Trophoblast cell (in vitro differentiated cells and primary cell): ENCODE results near the gene POU6F2.

Experiments used
- DNase-seq, 2 donors: peaks; one replicate each; pipeline ENCODE4 v3.0.0-alpha.2; 2016
- H2AFZ ChIP-seq: 2 replicates; pipeline ENCODE4 v1.6.1; 2013; ENCODE audit warnings: low read length, moderate library complexity, mild to moderate bottlenecking; ENCODE audit not compliant: insufficient read depth, poor library complexity
- H2AK5ac ChIP-seq: 2 replicates; pipeline ENCODE4 v1.6.1; 2013; ENCODE audit warnings: mild to moderate bottlenecking, low read length
- H2BK120ac ChIP-seq: 2 replicates; pipeline ENCODE4 v1.6.1; 2013; ENCODE audit warnings: low read length, mild to moderate bottlenecking, moderate library complexity; ENCODE audit not compliant: insufficient read depth, poor library complexity
- H2BK12ac ChIP-seq: 2 replicates; pipeline ENCODE4 v1.6.1; 2013; ENCODE audit warnings: mild to moderate bottlenecking, low read length, moderate library complexity
- H2BK5ac ChIP-seq: 2 replicates; pipeline ENCODE4 v1.6.1; 2013; ENCODE audit warnings: low read length, low read depth, moderate library complexity, mild to moderate bottlenecking; ENCODE audit not compliant: poor library complexity
- H3K14ac ChIP-seq: 2 replicates; pipeline ENCODE4 v1.6.1; 2013; ENCODE audit warnings: mild to moderate bottlenecking, low read length
- H3K18ac ChIP-seq: 2 replicates; pipeline ENCODE4 v1.6.1; 2013; ENCODE audit warnings: mild to moderate bottlenecking, low read length
- H3K23ac ChIP-seq: 2 replicates; pipeline ENCODE4 v1.6.1; 2013; ENCODE audit warnings: low read length
- H3K27ac ChIP-seq: 2 replicates; pipeline ENCODE4 v1.5.1; 2013; ENCODE audit warnings: low read depth, mild to moderate bottlenecking, inconsistent platforms, low read length, moderate library complexity
- H3K27me3 ChIP-seq: 2 replicates; pipeline ENCODE4 v1.6.1; 2013; ENCODE audit warnings: inconsistent platforms, mild to moderate bottlenecking, low read length, moderate library complexity; ENCODE audit not compliant: insufficient read depth
- H3K36me3 ChIP-seq, 2 experiments: 1 replicate in 1 of 2; 2 replicates in 1 of 2; pipeline ENCODE4 v1.6.1; 2013; ENCODE audit warnings: low read length in 2 of 2, mild to moderate bottlenecking in 2 of 2, moderate library complexity in 1 of 2; ENCODE audit not compliant: insufficient read depth in 2 of 2, control insufficient read depth in 1 of 2
- H3K4ac ChIP-seq: 2 replicates; pipeline ENCODE4 v1.6.1; 2013; ENCODE audit warnings: low read depth, mild to moderate bottlenecking, low read length, moderate library complexity
- H3K4me1 ChIP-seq, 2 experiments: 1 replicate in 1 of 2; 2 replicates in 1 of 2; pipeline ENCODE4 v1.6.1; 2013; ENCODE audit warnings: low read length in 2 of 2, mild to moderate bottlenecking in 2 of 2, moderate library complexity in 1 of 2; ENCODE audit not compliant: insufficient read depth in 2 of 2, control insufficient read depth in 1 of 2
- H3K4me2 ChIP-seq: 2 replicates; pipeline ENCODE4 v1.6.1; 2013; ENCODE audit warnings: inconsistent platforms, mild to moderate bottlenecking, low read length, moderate library complexity
- H3K4me3 ChIP-seq: 2 replicates; pipeline ENCODE4 v1.5.1; 2013; ENCODE audit warnings: mild to moderate bottlenecking, low read depth, low read length, inconsistent platforms
- H3K79me1 ChIP-seq: one replicate; pipeline ENCODE4 v1.6.1; 2013; ENCODE audit warnings: low read length
- H3K79me2 ChIP-seq: 2 replicates; pipeline ENCODE4 v1.6.1; 2013; ENCODE audit warnings: low read length, mild to moderate bottlenecking; ENCODE audit not compliant: control insufficient read depth, insufficient read depth, poor library complexity
- H3K9ac ChIP-seq: 2 replicates; pipeline ENCODE4 v1.6.1; 2013; ENCODE audit warnings: mild to moderate bottlenecking, low read length
- H3K9me3 ChIP-seq: 2 replicates; pipeline ENCODE4 v1.6.1; 2013; ENCODE audit warnings: low read depth, mild to moderate bottlenecking, control low read depth, inconsistent platforms, low read length; ENCODE audit not compliant: insufficient read depth
- H4K12ac ChIP-seq: 2 replicates; pipeline ENCODE4 v1.6.1; 2013; ENCODE audit warnings: low read depth, mild to moderate bottlenecking, low read length, moderate library complexity
- H4K8ac ChIP-seq: 2 replicates; pipeline ENCODE4 v1.6.1; 2013; ENCODE audit warnings: low read depth, mild to moderate bottlenecking, low read length, moderate library complexity
- H4K91ac ChIP-seq: one replicate; pipeline ENCODE4 v1.6.1; 2013; ENCODE audit warnings: low read depth, mild to moderate bottlenecking, low read length, moderate library complexity
- WGBS: extraction: QIAGEN DNeasy Blood & Tissue Kit; methylation state at CpG from one replicate; pipeline ENCODE4 v1.1.7; 2013; ENCODE audit warnings: missing lambda C conversion rate; ENCODE audit not compliant: insufficient read length, insufficient coverage; ENCODE audit errors: extremely low coverage; 5-methylcytosine and 5-hydroxymethylcytosine counted together

The POU6F2 gene

GRCh38 chr7:39332142-39332541, 354.4 kb downstream of the POU6F2 start:
- H3K27me3 ChIP-seq: no peaks in the 10 kb centered on the region
- H4K91ac ChIP-seq: no peak overlapping the region
- H2AFZ ChIP-seq: no peak overlapping the region
- H3K4ac ChIP-seq: no peak overlapping the region
- no peak overlapping the region for H3K4me3 ChIP-seq
- H3K27ac ChIP-seq: no peak overlapping the region
- H3K79me2 ChIP-seq: no peaks in the 10 kb centered on the region
- no peaks in the 10 kb centered on the region for H3K9me3 ChIP-seq
- no peak overlapping the region for H2AK5ac ChIP-seq
- H2BK5ac ChIP-seq: no peak overlapping the region
- no peak overlapping the region for H3K14ac ChIP-seq
- no peak overlapping the region for H4K8ac ChIP-seq
- no CpG with 5 or more reads among the region's 2 CpGs for WGBS
- H3K23ac ChIP-seq: no peak overlapping the region
- H3K36me3 ChIP-seq: no peaks in the 10 kb centered on the region
- H3K4me1 ChIP-seq: no peaks in the 10 kb centered on the region
- no peak overlapping the region for H2BK12ac ChIP-seq
- H4K12ac ChIP-seq: no peak overlapping the region
- H2BK120ac ChIP-seq: no peak overlapping the region
- DNase-seq: no peak
- H3K4me2 ChIP-seq: no peak overlapping the region
- no peaks in the 10 kb centered on the region for H3K79me1 ChIP-seq
- no peak overlapping the region for H3K18ac ChIP-seq
- H3K9ac ChIP-seq: no peak overlapping the region

GRCh38 chr7:39333701-39334100, 356.0 kb downstream of the POU6F2 start:
- Histone ChIP-seq H3K18ac (no peak overlapping the region), H4K91ac (no peak overlapping the region), H2BK120ac (no peak overlapping the region), H3K4me3 (no peak overlapping the region), H2AFZ (no peak overlapping the region), H4K12ac (no peak overlapping the region), H3K23ac (no peak overlapping the region), H4K8ac (no peak overlapping the region), H3K4ac (no peak overlapping the region), H3K27me3 (no peaks in the 10 kb centered on the region), H2AK5ac (no peak overlapping the region), H3K4me1 (no peaks in the 10 kb centered on the region), H3K79me1 (no peaks in the 10 kb centered on the region), H3K79me2 (no peaks in the 10 kb centered on the region), H3K36me3 (no peaks in the 10 kb centered on the region), H3K14ac (no peak overlapping the region), H3K27ac (no peak overlapping the region), H3K4me2 (no peak overlapping the region), H3K9me3 (no peaks in the 10 kb centered on the region), H2BK12ac (no peak overlapping the region), H3K9ac (no peak overlapping the region), H2BK5ac (no peak overlapping the region)
- WGBS: no CpG with 5 or more reads among the region's 1 CpG
- DNase-seq: no peak

GRCh38 chr7:39336442-39336841, 358.7 kb downstream of the POU6F2 start:
- H3K4me3 ChIP-seq: no peak overlapping the region
- H3K4me2 ChIP-seq: no peak overlapping the region
- H3K79me1 ChIP-seq: no peaks in the 10 kb centered on the region
- no peak overlapping the region for H2BK5ac ChIP-seq
- no peak overlapping the region for H2BK12ac ChIP-seq
- H3K9ac ChIP-seq: no peak overlapping the region
- no peaks in the 10 kb centered on the region for H3K27me3 ChIP-seq
- no peak overlapping the region for H3K27ac ChIP-seq
- no peak for DNase-seq
- H4K12ac ChIP-seq: no peak overlapping the region
- no peak overlapping the region for H4K91ac ChIP-seq
- no peak overlapping the region for H3K18ac ChIP-seq
- H2AK5ac ChIP-seq: no peak overlapping the region
- H4K8ac ChIP-seq: no peak overlapping the region
- no peak overlapping the region for H2BK120ac ChIP-seq
- no peaks in the 10 kb centered on the region for H3K9me3 ChIP-seq
- H3K4ac ChIP-seq: no peak overlapping the region
- no peak overlapping the region for H2AFZ ChIP-seq
- H3K79me2 ChIP-seq: no peaks in the 10 kb centered on the region
- no peaks in the 10 kb centered on the region for H3K4me1 ChIP-seq
- H3K36me3 ChIP-seq: no peaks in the 10 kb centered on the region
- no CpG with 5 or more reads among the region's 2 CpGs for WGBS
- no peak overlapping the region for H3K23ac ChIP-seq
- H3K14ac ChIP-seq: no peak overlapping the region

GRCh38 chr7:39338716-39339115, 361.0 kb downstream of the POU6F2 start:
- WGBS: no CpG with 5 or more reads among the region's 2 CpGs
- Histone ChIP-seq H3K4me1 (no peaks in the 10 kb centered on the region), H3K14ac (no peak overlapping the region), H3K9me3 (no peaks in the 10 kb centered on the region), H3K4me2 (no peak overlapping the region), H3K27me3 (no peaks in the 10 kb centered on the region), H4K91ac (no peak overlapping the region), H3K27ac (no peak overlapping the region), H3K36me3 (no peaks in the 10 kb centered on the region), H3K4me3 (no peak overlapping the region), H4K8ac (no peak overlapping the region), H2BK5ac (no peak overlapping the region), H2BK12ac (no peak overlapping the region), H3K4ac (no peak overlapping the region), H4K12ac (no peak overlapping the region), H3K79me1 (no peaks in the 10 kb centered on the region), H3K9ac (no peak overlapping the region), H2AFZ (no peak overlapping the region), H2BK120ac (no peak overlapping the region), H3K23ac (no peak overlapping the region), H3K79me2 (no peaks in the 10 kb centered on the region), H2AK5ac (no peak overlapping the region), H3K18ac (no peak overlapping the region)
- DNase-seq: no peak
